ENCODE data around the gene E2F3.

E2F3 gene

GRCh38 chr6:20476501-20477043 lies 74.9 kb downstream of the E2F3 start:
- no peaks in the 10 kb centered on the region for H3K9me3 ChIP-seq (ENCODE audit: control insufficient read depth in 5 of 5, low read length in 5 of 5)
- H3K9ac ChIP-seq (ENCODE audit: low read length in 5 of 5), result no peak overlapping the region
- H3K27ac ChIP-seq (ENCODE audit: low read depth, low read length), result no peak overlapping the region
- H3K36me3 ChIP-seq (ENCODE audit: control insufficient read depth in 5 of 5, insufficient read depth in 5 of 5, low read length in 5 of 5), result peaks cover 0 to 15% (median 6%) of the 10 kb centered on the region in 5 donors
- no peak overlapping the region for H3K4me3 ChIP-seq (ENCODE audit: low read depth in 1 of 5, low read length in 5 of 5)
- H3K27me3 ChIP-seq (ENCODE audit: control insufficient read depth in 5 of 5, insufficient read depth in 4 of 5, low read length in 5 of 5), result no peaks in the 10 kb centered on the region
- H3K4me1 ChIP-seq (ENCODE audit: control insufficient read depth in 5 of 5, insufficient read depth in 5 of 5, low read length in 5 of 5), result peaks cover 0 to 5% (median 0%) of the 10 kb centered on the region in 5 donors

GRCh38 chr6:20477485-20477884 lies 75.8 kb downstream of the E2F3 start:
- peaks cover 0 to 5% (median 0%) of the 10 kb centered on the region in 5 donors for H3K4me1 ChIP-seq (ENCODE audit: control insufficient read depth in 5 of 5, insufficient read depth in 5 of 5, low read length in 5 of 5)
- H3K9ac ChIP-seq (ENCODE audit: low read length in 5 of 5), result no peak overlapping the region
- peaks cover 0 to 18% (median 6%) of the 10 kb centered on the region in 5 donors for H3K36me3 ChIP-seq (ENCODE audit: control insufficient read depth in 5 of 5, insufficient read depth in 5 of 5, low read length in 5 of 5)
- no peaks in the 10 kb centered on the region for H3K9me3 ChIP-seq (ENCODE audit: control insufficient read depth in 5 of 5, low read length in 5 of 5)
- H3K4me3 ChIP-seq (ENCODE audit: low read depth in 1 of 5, low read length in 5 of 5), result no peak overlapping the region
- H3K27me3 ChIP-seq (ENCODE audit: control insufficient read depth in 5 of 5, insufficient read depth in 4 of 5, low read length in 5 of 5), result no peaks in the 10 kb centered on the region
- no peak overlapping the region for H3K27ac ChIP-seq (ENCODE audit: low read depth, low read length)

- Histone ChIP-seq H3K4me1 (ENCODE audit: control insufficient read depth in 5 of 5, insufficient read depth in 5 of 5, low read length in 5 of 5) (peaks cover 0 to 11% (median 7%) of the 10 kb centered on the region in 5 donors), H3K27ac (ENCODE audit: low read depth, low read length) (no peak overlapping the region), H3K36me3 (ENCODE audit: control insufficient read depth in 5 of 5, insufficient read depth in 5 of 5, low read length in 5 of 5) (peaks cover 0 to 22% (median 6%) of the 10 kb centered on the region in 5 donors), H3K9ac (ENCODE audit: low read length in 5 of 5) (no peak overlapping the region), H3K27me3 (ENCODE audit: control insufficient read depth in 5 of 5, insufficient read depth in 4 of 5, low read length in 5 of 5) (no peaks in the 10 kb centered on the region), H3K9me3 (ENCODE audit: control insufficient read depth in 5 of 5, low read length in 5 of 5) (no peaks in the 10 kb centered on the region), H3K4me3 (ENCODE audit: low read depth in 1 of 5, low read length in 5 of 5) (no peak overlapping the region)
These were observed 77.4 kb downstream of the E2F3 start for GRCh38 chr6:20479060-20479459.

- no peak overlapping the region for H3K4me3 ChIP-seq (ENCODE audit: low read depth in 1 of 5, low read length in 5 of 5)
- H3K27me3 ChIP-seq (ENCODE audit: control insufficient read depth in 5 of 5, insufficient read depth in 4 of 5, low read length in 5 of 5), result no peaks in the 10 kb centered on the region
- H3K9me3 ChIP-seq (ENCODE audit: control insufficient read depth in 5 of 5, low read length in 5 of 5), result no peaks in the 10 kb centered on the region
- no peak overlapping the region for H3K9ac ChIP-seq (ENCODE audit: low read length in 5 of 5)
- H3K36me3 ChIP-seq (ENCODE audit: control insufficient read depth in 5 of 5, insufficient read depth in 5 of 5, low read length in 5 of 5), result peaks cover 0 to 22% (median 6%) of the 10 kb centered on the region in 5 donors
- no peak overlapping the region for H3K27ac ChIP-seq (ENCODE audit: low read depth, low read length)
- H3K4me1 ChIP-seq (ENCODE audit: control insufficient read depth in 5 of 5, insufficient read depth in 5 of 5, low read length in 5 of 5), result peaks cover 0 to 16% (median 12%) of the 10 kb centered on the region in 5 donors
These were observed 77.8 kb downstream of the E2F3 start for GRCh38 chr6:20479526-20479925.

- Histone ChIP-seq H3K4me1 (ENCODE audit: control insufficient read depth in 5 of 5, insufficient read depth in 5 of 5, low read length in 5 of 5) (peaks cover 0 to 15% (median 12%) of the 10 kb centered on the region in 5 donors), H3K4me3 (ENCODE audit: low read depth in 1 of 5, low read length in 5 of 5) (no peak overlapping the region), H3K9ac (ENCODE audit: low read length in 5 of 5) (no peak overlapping the region), H3K27me3 (ENCODE audit: control insufficient read depth in 5 of 5, insufficient read depth in 4 of 5, low read length in 5 of 5) (no peaks in the 10 kb centered on the region), H3K9me3 (ENCODE audit: control insufficient read depth in 5 of 5, low read length in 5 of 5) (no peaks in the 10 kb centered on the region), H3K36me3 (ENCODE audit: control insufficient read depth in 5 of 5, insufficient read depth in 5 of 5, low read length in 5 of 5) (peaks cover 0 to 22% (median 6%) of the 10 kb centered on the region in 5 donors), H3K27ac (ENCODE audit: low read depth, low read length) (no peak overlapping the region)
These were observed 79.6 kb downstream of the E2F3 start for GRCh38 chr6:20481281-20481680.

GRCh38 chr6:20483887-20484497 lies 82.3 kb downstream of the E2F3 start:
- Histone ChIP-seq H3K4me1 (ENCODE audit: control insufficient read depth in 5 of 5, insufficient read depth in 5 of 5, low read length in 5 of 5) (peaks cover 0 to 15% (median 12%) of the 10 kb centered on the region in 5 donors), H3K9ac (ENCODE audit: low read length in 5 of 5) (no peak overlapping the region), H3K36me3 (ENCODE audit: control insufficient read depth in 5 of 5, insufficient read depth in 5 of 5, low read length in 5 of 5) (peaks cover 5 to 33% (median 6%) of the 10 kb centered on the region in 5 donors), H3K4me3 (ENCODE audit: low read depth in 1 of 5, low read length in 5 of 5) (no peak overlapping the region), H3K27me3 (ENCODE audit: control insufficient read depth in 5 of 5, insufficient read depth in 4 of 5, low read length in 5 of 5) (no peaks in the 10 kb centered on the region), H3K27ac (ENCODE audit: low read depth, low read length) (no peak overlapping the region), H3K9me3 (ENCODE audit: control insufficient read depth in 5 of 5, low read length in 5 of 5) (no peaks in the 10 kb centered on the region)

- peaks cover 0 to 15% (median 12%) of the 10 kb centered on the region in 5 donors for H3K4me1 ChIP-seq (ENCODE audit: control insufficient read depth in 5 of 5, insufficient read depth in 5 of 5, low read length in 5 of 5)
- H3K4me3 ChIP-seq (ENCODE audit: low read depth in 1 of 5, low read length in 5 of 5), result no peak overlapping the region
- peaks cover 8 to 37% (median 13%) of the 10 kb centered on the region in 5 donors for H3K36me3 ChIP-seq (ENCODE audit: control insufficient read depth in 5 of 5, insufficient read depth in 5 of 5, low read length in 5 of 5)
- H3K9ac ChIP-seq (ENCODE audit: low read length in 5 of 5), result no peak overlapping the region
- H3K9me3 ChIP-seq (ENCODE audit: control insufficient read depth in 5 of 5, low read length in 5 of 5), result no peaks in the 10 kb centered on the region
- no peaks in the 10 kb centered on the region for H3K27me3 ChIP-seq (ENCODE audit: control insufficient read depth in 5 of 5, insufficient read depth in 4 of 5, low read length in 5 of 5)
- H3K27ac ChIP-seq (ENCODE audit: low read depth, low read length), result no peak overlapping the region
These were observed 85.0 kb downstream of the E2F3 start for GRCh38 chr6:20486641-20487040.

- Histone ChIP-seq H3K4me1 (ENCODE audit: control insufficient read depth in 5 of 5, insufficient read depth in 5 of 5, low read length in 5 of 5) (peaks cover 0 to 15% (median 12%) of the 10 kb centered on the region in 5 donors), H3K36me3 (ENCODE audit: control insufficient read depth in 5 of 5, insufficient read depth in 5 of 5, low read length in 5 of 5) (peaks cover 3 to 34% (median 13%) of the 10 kb centered on the region in 5 donors), H3K9me3 (ENCODE audit: control insufficient read depth in 5 of 5, low read length in 5 of 5) (no peaks in the 10 kb centered on the region)
These were observed 86.1 kb downstream of the E2F3 start for GRCh38 chr6:20487669-20488375.

GRCh38 chr6:20490591-20490990 lies 88.9 kb downstream of the E2F3 start:
- H3K9ac ChIP-seq (ENCODE audit: low read length in 5 of 5), result no peak overlapping the region
- H3K27ac ChIP-seq (ENCODE audit: low read depth, low read length), result no peak overlapping the region
- H3K36me3 ChIP-seq (ENCODE audit: control insufficient read depth in 5 of 5, insufficient read depth in 5 of 5, low read length in 5 of 5), result peaks cover 0 to 33% (median 13%) of the 10 kb centered on the region in 5 donors
- no peaks in the 10 kb centered on the region for H3K27me3 ChIP-seq (ENCODE audit: control insufficient read depth in 5 of 5, insufficient read depth in 4 of 5, low read length in 5 of 5)
- H3K9me3 ChIP-seq (ENCODE audit: control insufficient read depth in 5 of 5, low read length in 5 of 5), result no peaks in the 10 kb centered on the region
- no peak overlapping the region for H3K4me3 ChIP-seq (ENCODE audit: low read depth in 1 of 5, low read length in 5 of 5)
- H3K4me1 ChIP-seq (ENCODE audit: control insufficient read depth in 5 of 5, insufficient read depth in 5 of 5, low read length in 5 of 5), result no peaks in the 10 kb centered on the region

More at GRCh38 chr6:20487669-20488375, 86.1 kb downstream of the E2F3 start:
- H3K27ac ChIP-seq (ENCODE audit: low read depth, low read length), result no peak overlapping the region
- H3K9ac ChIP-seq (ENCODE audit: low read length in 5 of 5), result no peak overlapping the region
- H3K4me3 ChIP-seq (ENCODE audit: low read depth in 1 of 5, low read length in 5 of 5), result no peak overlapping the region
- H3K27me3 ChIP-seq (ENCODE audit: control insufficient read depth in 5 of 5, insufficient read depth in 4 of 5, low read length in 5 of 5), result no peaks in the 10 kb centered on the region

GRCh38 chr6:20492099-20492498 lies 90.4 kb downstream of the E2F3 start:
- peaks cover 0 to 1% (median 0%) of the 10 kb centered on the region in 5 donors for H3K4me1 ChIP-seq (ENCODE audit: control insufficient read depth in 5 of 5, insufficient read depth in 5 of 5, low read length in 5 of 5)
- H3K27me3 ChIP-seq (ENCODE audit: control insufficient read depth in 5 of 5, insufficient read depth in 4 of 5, low read length in 5 of 5), result no peaks in the 10 kb centered on the region
- H3K36me3 ChIP-seq (ENCODE audit: control insufficient read depth in 5 of 5, insufficient read depth in 5 of 5, low read length in 5 of 5), result peaks cover 0 to 28% (median 13%) of the 10 kb centered on the region in 5 donors

More at GRCh38 chr6:20492099-20492498, 90.4 kb downstream of the E2F3 start:
- Histone ChIP-seq H3K9me3 (ENCODE audit: control insufficient read depth in 5 of 5, low read length in 5 of 5) (no peaks in the 10 kb centered on the region), H3K9ac (ENCODE audit: low read length in 5 of 5) (no peak overlapping the region), H3K27ac (ENCODE audit: low read depth, low read length) (no peak overlapping the region), H3K4me3 (ENCODE audit: low read depth in 1 of 5, low read length in 5 of 5) (no peak overlapping the region)

All from subcutaneous abdominal adipose tissue (tissue), 5 donors.